Astrocyte (in vitro differentiated cells and primary cell): ENCODE data around the gene RNF113A. TPM values are rescaled to one million over a fixed set of nuclear protein-coding genes. Genes with fewer than 3 reads are reported as not detected.

Experiments used
- DNase-seq: peaks from one replicate; pipeline ENCODE4 v3.0.0-alpha.2; 2010; ENCODE audit warnings: low read depth
- FAIRE-seq: peaks from 2 replicates; lab custom pipeline; 2011; peaks lifted over from hg19 to GRCh38; lab: Jason Lieb, UNC
- H2AFZ ChIP-seq: 2 replicates; pipeline ENCODE4 v1.6.0; 2012; ENCODE audit warnings: low read depth, low read length, inconsistent platforms
- H3K27ac ChIP-seq: 2 replicates; pipeline ENCODE4 v1.5.1; 2011; ENCODE audit warnings: low read depth, low read length, inconsistent platforms
- H3K27me3 ChIP-seq: 2 replicates; pipeline ENCODE4 v1.6.0; 2011; ENCODE audit warnings: low read length, inconsistent platforms; ENCODE audit not compliant: insufficient read depth
- H3K36me3 ChIP-seq: 2 replicates; pipeline ENCODE4 v1.5.1; 2011; ENCODE audit warnings: low read length, inconsistent platforms; ENCODE audit not compliant: insufficient read depth
- H3K4me1 ChIP-seq: 2 replicates; pipeline ENCODE4 v1.5.1; 2011; ENCODE audit warnings: low read length, inconsistent platforms; ENCODE audit not compliant: insufficient read depth
- H3K4me2 ChIP-seq: 2 replicates; pipeline ENCODE4 v1.6.0; 2012; ENCODE audit warnings: low read length, inconsistent platforms
- H3K4me3 ChIP-seq: 2 replicates; pipeline ENCODE4 v1.5.1; 2011; ENCODE audit warnings: low read depth, mild to moderate bottlenecking, low read length, inconsistent platforms; ENCODE audit not compliant: insufficient read depth
- H3K79me2 ChIP-seq: 2 replicates; pipeline ENCODE4 v1.6.0; 2012; ENCODE audit warnings: mild to moderate bottlenecking, low read length, inconsistent platforms; ENCODE audit not compliant: insufficient read depth
- H3K9ac ChIP-seq: 2 replicates; pipeline ENCODE4 v1.6.0; 2012; ENCODE audit warnings: mild to moderate bottlenecking, low read length, inconsistent platforms
- H3K9me3 ChIP-seq: 2 replicates; pipeline ENCODE4 v1.5.1; 2012; ENCODE audit warnings: low read depth, mild to moderate bottlenecking, low read length, inconsistent platforms; ENCODE audit not compliant: insufficient read depth
- H4K20me1 ChIP-seq: 2 replicates; pipeline ENCODE4 v1.6.0; 2012; ENCODE audit warnings: low read length, inconsistent platforms; ENCODE audit not compliant: insufficient read depth
- H3K27ac Mint-ChIP-seq: one replicate; pipeline ENCODE4 v1.8.0; 2021; ENCODE audit warnings: mild to moderate bottlenecking, mixed read lengths; ENCODE audit not compliant: unreplicated experiment
- H3K27me3 Mint-ChIP-seq: one replicate; pipeline ENCODE4 v1.8.0; 2021; ENCODE audit warnings: low read depth, mixed read lengths; ENCODE audit not compliant: unreplicated experiment
- H3K36me3 Mint-ChIP-seq: one replicate; pipeline ENCODE4 v1.8.0; 2021; ENCODE audit warnings: low read depth, mixed read lengths; ENCODE audit not compliant: unreplicated experiment
- H3K4me1 Mint-ChIP-seq: one replicate; pipeline ENCODE4 v1.8.0; 2021; ENCODE audit warnings: low read depth, mixed read lengths; ENCODE audit not compliant: unreplicated experiment
- H3K4me3 Mint-ChIP-seq: one replicate; pipeline ENCODE4 v1.8.0; 2021; ENCODE audit warnings: mild to moderate bottlenecking, moderate library complexity, mixed read lengths; ENCODE audit not compliant: unreplicated experiment
- H3K9me3 Mint-ChIP-seq: one replicate; pipeline ENCODE4 v1.8.0; 2021; ENCODE audit warnings: mild to moderate bottlenecking, mixed read lengths; ENCODE audit not compliant: unreplicated experiment
- EZH2 ChIP-seq: IDR thresholded peaks from 2 replicates; pipeline ENCODE4 v1.6.1; 2012; ENCODE audit warnings: mild to moderate bottlenecking, low read length, inconsistent platforms; ENCODE audit not compliant: insufficient read depth
- total RNA-seq: library from RNA; stranded (reverse); gene quantifications from 2 replicates; pipeline ENCODE4 v1.2.1, GENCODE V29; 2021
- TF ChIP-seq, protein P1 (sequence below): IDR thresholded peaks from 2 replicates; pipeline ENCODE4 v1.5.1; 2011; ENCODE audit warnings: low read depth, mild to moderate bottlenecking, inconsistent platforms, low read length, moderate library complexity; ENCODE audit not compliant: insufficient read depth

RNF113A gene
- total RNA-seq, 1 donor from 2014 or later, result 16.3 TPM

DNA sequence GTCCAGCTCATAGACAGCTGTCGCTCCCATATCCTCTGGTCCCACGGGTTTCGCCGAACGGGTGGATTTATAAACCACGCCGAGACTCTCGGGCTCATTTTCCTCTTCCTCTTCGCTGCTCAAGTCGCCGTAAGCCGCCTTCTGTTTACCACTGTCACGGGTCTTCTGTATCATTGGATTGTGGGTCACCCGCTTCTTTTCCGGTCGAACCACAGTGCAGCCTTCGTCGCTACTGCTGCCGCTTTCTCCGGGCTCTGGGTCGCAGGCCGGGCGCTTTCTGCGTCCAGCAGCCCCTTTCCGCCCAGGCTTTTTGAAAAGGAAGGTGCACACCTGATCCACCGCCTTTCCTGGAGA, 311 bp downstream of the RNF113A start:
- H3K9me3 ChIP-seq, result no peaks in the 10 kb centered on the region
- H3K79me2 ChIP-seq, result peaks cover 43% of the 10 kb centered on the region
- no peaks in the 10 kb centered on the region for H4K20me1 ChIP-seq
- TF ChIP-seq, protein P1, sequence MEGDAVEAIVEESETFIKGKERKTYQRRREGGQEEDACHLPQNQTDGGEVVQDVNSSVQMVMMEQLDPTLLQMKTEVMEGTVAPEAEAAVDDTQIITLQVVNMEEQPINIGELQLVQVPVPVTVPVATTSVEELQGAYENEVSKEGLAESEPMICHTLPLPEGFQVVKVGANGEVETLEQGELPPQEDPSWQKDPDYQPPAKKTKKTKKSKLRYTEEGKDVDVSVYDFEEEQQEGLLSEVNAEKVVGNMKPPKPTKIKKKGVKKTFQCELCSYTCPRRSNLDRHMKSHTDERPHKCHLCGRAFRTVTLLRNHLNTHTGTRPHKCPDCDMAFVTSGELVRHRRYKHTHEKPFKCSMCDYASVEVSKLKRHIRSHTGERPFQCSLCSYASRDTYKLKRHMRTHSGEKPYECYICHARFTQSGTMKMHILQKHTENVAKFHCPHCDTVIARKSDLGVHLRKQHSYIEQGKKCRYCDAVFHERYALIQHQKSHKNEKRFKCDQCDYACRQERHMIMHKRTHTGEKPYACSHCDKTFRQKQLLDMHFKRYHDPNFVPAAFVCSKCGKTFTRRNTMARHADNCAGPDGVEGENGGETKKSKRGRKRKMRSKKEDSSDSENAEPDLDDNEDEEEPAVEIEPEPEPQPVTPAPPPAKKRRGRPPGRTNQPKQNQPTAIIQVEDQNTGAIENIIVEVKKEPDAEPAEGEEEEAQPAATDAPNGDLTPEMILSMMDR, result no peak
- no peak for TF ChIP-seq EZH2
- H3K36me3 ChIP-seq, result peaks cover 1% of the 10 kb centered on the region
- peak overlapping the region; percentile 80 for H3K4me3 ChIP-seq
- Mint-ChIP-seq H3K9me3 (no peaks in the 10 kb centered on the region), H3K27me3 (no peaks in the 10 kb centered on the region), H3K4me3 (peak overlapping the region; percentile 98), H3K27ac (peak overlapping the region; percentile 97), H3K4me1 (peaks cover 8% of the 10 kb centered on the region), H3K36me3 (no peaks in the 10 kb centered on the region)
- no peaks in the 10 kb centered on the region for H3K27me3 ChIP-seq
- FAIRE-seq, result no peak
- no peak for DNase-seq
- H3K9ac ChIP-seq, result peak overlapping the region; percentile 95
- H3K27ac ChIP-seq, result peak overlapping the region; percentile 89
- H3K4me2 ChIP-seq, result peak overlapping the region; percentile 90
- peaks cover 4% of the 10 kb centered on the region for H3K4me1 ChIP-seq
- peak overlapping the region; percentile 76 for H2AFZ ChIP-seq

DNA sequence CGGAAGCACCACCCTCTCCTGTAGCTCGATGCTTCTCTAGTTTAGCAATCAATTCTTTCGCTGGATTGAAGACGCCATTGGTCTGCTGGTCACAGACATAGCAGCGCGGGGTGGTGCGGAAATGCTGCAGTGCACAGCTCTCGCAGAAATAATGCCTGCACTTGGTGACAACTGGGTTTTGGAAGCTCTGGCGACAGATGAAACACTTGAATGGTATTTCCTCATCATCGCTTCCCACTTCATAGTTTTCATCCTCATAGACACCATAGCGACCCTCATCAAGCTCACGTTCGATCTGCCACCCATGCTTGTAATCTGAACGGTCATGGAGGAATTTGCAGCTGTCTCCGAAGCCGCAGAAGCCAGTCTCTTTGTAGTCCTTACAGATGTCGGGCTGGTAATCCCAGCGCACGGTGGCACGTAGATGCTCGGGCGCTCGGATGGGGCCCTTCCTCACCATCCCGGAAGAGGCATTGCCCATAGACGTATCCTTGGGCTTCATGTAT, 854 bp downstream of the RNF113A start:
- H3K27ac Mint-ChIP-seq, result peak overlapping the region; percentile 97
- Histone ChIP-seq H3K27me3 (no peaks in the 10 kb centered on the region), H3K4me3 (peak overlapping the region; percentile 80), H3K4me2 (peak overlapping the region; percentile 90), H3K79me2 (peaks cover 43% of the 10 kb centered on the region), H3K36me3 (no peaks in the 10 kb centered on the region), H3K4me1 (peaks cover 4% of the 10 kb centered on the region), H3K9me3 (no peaks in the 10 kb centered on the region), H2AFZ (peak overlapping the region; percentile 76), H3K9ac (peak overlapping the region; percentile 95), H4K20me1 (no peaks in the 10 kb centered on the region), H3K27ac (peak overlapping the region; percentile 89)
- no peaks in the 10 kb centered on the region for H3K27me3 Mint-ChIP-seq
- H3K9me3 Mint-ChIP-seq, result no peaks in the 10 kb centered on the region
- no peaks in the 10 kb centered on the region for H3K36me3 Mint-ChIP-seq
- peaks cover 8% of the 10 kb centered on the region for H3K4me1 Mint-ChIP-seq
- DNase-seq (no peak), FAIRE-seq (no peak)
- peak overlapping the region; percentile 98 for H3K4me3 Mint-ChIP-seq
- TF ChIP-seq EZH2, result no peak
- TF ChIP-seq, protein P1, result no peak

DNA sequence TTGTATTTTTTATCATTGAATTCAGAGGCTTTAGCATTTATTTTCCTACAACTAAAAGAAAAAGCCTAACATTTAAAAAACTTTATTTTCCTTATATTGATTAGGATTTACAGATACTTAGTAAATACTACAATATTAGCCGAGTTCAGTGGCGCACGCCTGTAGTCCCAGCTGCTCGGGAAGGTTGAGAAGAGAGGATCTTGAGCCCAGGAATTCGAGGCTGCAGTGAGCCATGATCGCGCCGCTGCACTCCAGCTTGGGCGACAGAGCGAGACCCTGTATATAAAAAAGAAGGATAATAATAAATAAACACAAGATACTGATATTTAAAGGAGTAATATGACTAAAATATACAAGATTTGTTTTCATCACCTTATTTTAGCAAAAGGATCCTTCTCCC, 18.1 kb downstream of the RNF113A start:
- Histone ChIP-seq H3K9me3 (no peaks in the 10 kb centered on the region), H3K27me3 (no peaks in the 10 kb centered on the region), H3K4me3 (peak overlapping the region; percentile 63), H2AFZ (peak overlapping the region; percentile 69), H3K79me2 (peaks cover 15% of the 10 kb centered on the region), H3K4me2 (peak overlapping the region; percentile 93), H3K27ac (peak overlapping the region; percentile 57), H3K4me1 (no peaks in the 10 kb centered on the region), H3K36me3 (no peaks in the 10 kb centered on the region), H3K9ac (peak overlapping the region; percentile 81), H4K20me1 (no peaks in the 10 kb centered on the region)
- Mint-ChIP-seq H3K4me3 (peak overlapping the region; percentile 98), H3K9me3 (no peaks in the 10 kb centered on the region), H3K4me1 (peaks cover 1% of the 10 kb centered on the region), H3K36me3 (no peaks in the 10 kb centered on the region), H3K27me3 (no peaks in the 10 kb centered on the region), H3K27ac (no peak overlapping the region)
- no peak for FAIRE-seq
- TF ChIP-seq, protein P1, result no peak
- TF ChIP-seq EZH2, result no peak
- no peak for DNase-seq
